Measurements from ENCODE around the gene NTSR1.

The NTSR1 gene

GRCh38 chr20:62782149-62782892 is 73.7 kb downstream of the NTSR1 start:
- DNase-seq (ENCODE audit: low spot score), result no peak

- DNase-seq (ENCODE audit: low spot score), result no peak
Observed at GRCh38 chr20:62782893-62783278, 74.2 kb downstream of the NTSR1 start.

DNA sequence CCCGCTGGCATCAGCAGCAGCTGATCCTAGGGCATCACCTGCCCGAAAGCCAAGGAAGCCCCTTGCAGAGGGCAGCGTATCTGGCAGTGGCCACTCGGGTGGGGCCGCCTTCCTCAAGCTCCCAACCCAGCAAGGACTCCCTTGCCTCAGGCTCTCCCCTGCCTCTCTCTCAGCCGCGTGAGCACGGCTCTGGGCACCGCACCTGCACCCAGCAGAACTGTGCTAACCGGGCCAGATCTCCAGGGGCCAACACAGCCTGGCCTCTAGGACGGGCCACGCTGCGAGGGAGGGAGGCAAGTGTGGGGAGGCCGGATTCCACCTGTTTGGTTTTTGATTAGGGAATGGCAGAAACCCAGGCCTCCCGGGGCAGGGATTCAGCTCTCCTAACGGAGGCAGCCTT is 75.9 kb downstream of the NTSR1 start:
- no peak for DNase-seq (ENCODE audit: low spot score)

GRCh38 chr20:62785393-62785792 is 76.8 kb downstream of the NTSR1 start:
- peak; percentile 65 for DNase-seq (ENCODE audit: low spot score)

GRCh38 chr20:62786157-62786556 is 77.5 kb downstream of the NTSR1 start:
- DNase-seq (ENCODE audit: low spot score), result peak; percentile 83

DNA sequence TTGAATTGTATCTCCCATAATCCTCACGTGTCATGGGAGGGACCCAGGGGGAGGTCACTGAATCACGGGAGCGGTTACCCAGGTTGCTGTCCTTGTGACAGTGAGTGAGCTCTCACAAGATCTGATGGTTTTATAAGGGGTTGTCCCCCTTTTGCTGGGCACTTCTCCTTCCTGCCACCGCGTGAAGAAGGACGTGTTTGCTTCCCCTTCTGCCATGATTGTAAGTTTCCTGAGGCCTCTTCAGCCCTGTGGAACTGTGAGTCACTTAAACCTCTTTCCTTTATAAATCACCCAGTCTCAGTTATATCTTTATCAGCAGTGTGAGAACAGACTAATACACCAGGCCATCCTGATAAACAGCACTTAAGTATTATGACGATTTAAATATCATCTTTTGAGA is 78.7 kb downstream of the NTSR1 start:
- no peak for DNase-seq (ENCODE audit: low spot score)

DNA sequence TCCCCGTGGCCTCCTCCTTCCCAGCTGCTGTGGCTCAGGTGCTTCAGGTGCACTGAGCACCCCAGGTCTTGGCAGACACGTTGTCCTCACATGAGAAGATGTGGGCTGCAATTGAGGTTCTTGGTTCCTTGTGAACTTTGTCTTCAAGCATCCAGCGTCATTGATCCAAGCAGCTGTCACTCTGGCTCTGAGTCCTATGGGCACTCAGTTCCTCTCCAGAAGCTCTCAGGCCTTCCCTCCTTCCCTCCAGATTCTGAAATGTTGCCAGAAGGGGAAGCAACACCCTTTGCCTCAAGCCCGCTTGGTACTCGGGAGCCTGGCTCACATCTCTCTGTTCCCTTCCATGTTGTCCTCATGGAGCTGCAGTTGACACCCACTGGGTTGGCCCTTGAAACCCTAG is 79.2 kb downstream of the NTSR1 start:
- no peak for DNase-seq (ENCODE audit: low spot score)

DNA sequence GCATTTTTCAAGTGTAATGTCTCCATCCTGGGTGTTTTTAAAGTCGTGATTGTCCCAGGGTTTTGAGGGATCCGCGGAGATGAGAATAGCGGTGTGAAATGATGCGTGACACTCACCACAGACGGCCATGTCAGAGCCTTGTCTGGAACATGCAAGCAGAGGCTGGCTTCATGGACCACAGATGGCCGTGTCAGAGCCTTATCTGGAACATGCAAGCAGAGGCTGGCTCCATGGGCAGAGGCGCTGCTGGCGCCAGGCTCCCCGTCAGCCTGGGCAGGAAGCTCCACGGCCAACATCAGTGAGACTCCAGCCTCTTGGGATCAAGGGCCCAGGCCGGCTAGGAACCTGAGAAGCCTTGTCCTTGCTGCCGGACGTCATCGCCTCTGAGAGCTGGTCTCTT is 80.0 kb downstream of the NTSR1 start:
- DNase-seq (ENCODE audit: low spot score), result peak; percentile 68

- no peak for DNase-seq (ENCODE audit: low spot score)
Observed at GRCh38 chr20:62790075-62790474, 81.4 kb downstream of the NTSR1 start.

- DNase-seq (ENCODE audit: low spot score), result peak; percentile 94
Observed at GRCh38 chr20:62791301-62792181, 82.9 kb downstream of the NTSR1 start.

DNA sequence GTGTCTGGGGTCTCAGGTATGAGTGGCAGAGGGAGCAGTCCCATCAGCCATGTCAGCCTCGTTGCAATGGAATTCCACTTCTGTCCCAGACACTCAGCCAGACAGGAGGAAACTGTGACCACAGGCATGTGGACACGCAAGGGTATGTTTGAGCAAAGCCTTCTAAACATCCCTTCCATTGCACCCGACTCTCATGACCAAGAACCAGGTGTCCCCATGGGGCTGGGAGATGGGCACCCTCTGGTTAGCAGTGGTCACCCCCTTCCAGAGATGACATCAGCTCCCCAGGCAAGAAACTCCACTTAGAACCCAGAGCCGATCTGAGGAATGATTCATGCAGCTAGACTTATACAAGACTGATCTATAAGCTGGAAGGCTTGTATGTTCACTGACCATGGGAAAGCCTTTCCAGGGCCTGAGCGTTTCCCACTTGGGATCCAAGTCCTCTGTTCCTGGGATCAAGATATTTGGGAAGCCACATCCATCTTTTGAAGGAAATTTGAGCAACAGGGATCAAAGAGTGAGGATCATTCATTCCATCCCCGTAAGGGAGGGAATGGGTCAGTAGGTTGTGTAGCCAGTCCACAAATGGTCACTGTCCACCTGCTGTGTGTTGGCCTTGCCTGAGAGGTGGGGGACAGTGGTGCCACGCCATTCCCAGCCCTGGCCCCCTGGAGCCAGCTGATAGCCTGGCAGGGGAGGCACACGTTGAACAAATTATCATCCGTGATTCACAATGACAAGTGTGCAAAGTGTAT is 83.7 kb downstream of the NTSR1 start:
- no peak for DNase-seq (ENCODE audit: low spot score)

- DNase-seq (ENCODE audit: low spot score), result no peak
Observed at GRCh38 chr20:62792940-62793756, 84.5 kb downstream of the NTSR1 start.

- no peak for DNase-seq (ENCODE audit: low spot score)
Observed at GRCh38 chr20:62793757-62794006, 85.0 kb downstream of the NTSR1 start.

GRCh38 chr20:62794007-62794724 is 85.5 kb downstream of the NTSR1 start:
- peak; percentile 97 for DNase-seq (ENCODE audit: low spot score)

- peak; percentile 89 for DNase-seq (ENCODE audit: low spot score)
Observed at GRCh38 chr20:62795023-62795761, 86.6 kb downstream of the NTSR1 start.

GRCh38 chr20:62796699-62797491 is 88.3 kb downstream of the NTSR1 start:
- DNase-seq (ENCODE audit: low spot score), result no peak

- no peak for DNase-seq (ENCODE audit: low spot score)
Observed at GRCh38 chr20:62797671-62798532, 89.3 kb downstream of the NTSR1 start.

DNA sequence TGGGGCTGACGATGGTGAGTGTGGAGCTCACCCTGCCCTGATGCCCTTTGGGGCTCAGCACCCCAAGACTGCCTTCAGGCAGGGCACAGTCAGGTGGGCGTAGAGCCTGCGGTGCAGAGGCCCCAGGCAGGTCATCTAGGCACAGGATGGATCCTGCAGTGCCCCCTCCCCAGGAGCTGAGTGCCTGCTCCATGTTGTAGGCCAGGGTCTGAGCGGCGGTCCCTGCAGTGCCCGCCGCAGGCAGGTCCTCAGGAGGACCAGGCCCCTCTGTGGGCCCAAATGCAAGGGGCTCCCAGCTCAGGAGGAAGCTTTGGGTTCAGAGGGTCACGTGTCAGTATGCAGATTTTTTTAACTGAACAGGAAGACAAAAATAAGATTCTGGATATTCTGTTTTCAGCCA is 90.4 kb downstream of the NTSR1 start:
- no peak for DNase-seq (ENCODE audit: low spot score)
